ENCODE results near the gene MOK.

DNA sequence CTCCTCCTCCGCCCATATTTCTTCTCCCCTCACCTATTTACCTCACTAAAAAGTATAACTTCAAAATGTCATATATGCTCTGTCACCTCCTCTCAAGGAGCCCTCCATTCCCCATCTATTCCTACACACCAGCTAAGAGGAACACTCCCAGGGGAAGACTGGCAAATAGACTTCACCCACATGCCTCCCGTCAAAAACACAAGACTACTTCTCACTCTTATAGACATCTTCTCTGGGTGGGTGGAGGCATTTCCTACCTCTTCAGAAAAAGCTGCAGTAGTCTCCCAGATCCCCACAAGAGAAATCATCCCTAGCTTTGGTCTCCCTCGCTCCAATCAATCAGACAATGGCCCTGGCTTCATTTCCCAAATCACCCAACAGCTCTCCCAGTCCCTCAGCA is 66.2 kb downstream of the MOK start:
- TF ChIP-seq GABPB1 (CRISPR knock-in tag; IDR thresholded peaks at IDR 0.05) (no peak), NR3C1 (CRISPR knock-in tag; conservative IDR thresholded peaks at IDR 0.05; ENCODE audit: low read depth) (no peak), NFE2L1 (CRISPR knock-in tag; IDR thresholded peaks at IDR 0.05) (no peak), CREB1 (CRISPR knock-in tag; IDR thresholded peaks at IDR 0.05) (no peak)
- TF ChIP-seq, protein P1, sequence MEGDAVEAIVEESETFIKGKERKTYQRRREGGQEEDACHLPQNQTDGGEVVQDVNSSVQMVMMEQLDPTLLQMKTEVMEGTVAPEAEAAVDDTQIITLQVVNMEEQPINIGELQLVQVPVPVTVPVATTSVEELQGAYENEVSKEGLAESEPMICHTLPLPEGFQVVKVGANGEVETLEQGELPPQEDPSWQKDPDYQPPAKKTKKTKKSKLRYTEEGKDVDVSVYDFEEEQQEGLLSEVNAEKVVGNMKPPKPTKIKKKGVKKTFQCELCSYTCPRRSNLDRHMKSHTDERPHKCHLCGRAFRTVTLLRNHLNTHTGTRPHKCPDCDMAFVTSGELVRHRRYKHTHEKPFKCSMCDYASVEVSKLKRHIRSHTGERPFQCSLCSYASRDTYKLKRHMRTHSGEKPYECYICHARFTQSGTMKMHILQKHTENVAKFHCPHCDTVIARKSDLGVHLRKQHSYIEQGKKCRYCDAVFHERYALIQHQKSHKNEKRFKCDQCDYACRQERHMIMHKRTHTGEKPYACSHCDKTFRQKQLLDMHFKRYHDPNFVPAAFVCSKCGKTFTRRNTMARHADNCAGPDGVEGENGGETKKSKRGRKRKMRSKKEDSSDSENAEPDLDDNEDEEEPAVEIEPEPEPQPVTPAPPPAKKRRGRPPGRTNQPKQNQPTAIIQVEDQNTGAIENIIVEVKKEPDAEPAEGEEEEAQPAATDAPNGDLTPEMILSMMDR (IDR thresholded peaks at IDR 0.05): no peak
- TF ChIP-seq, protein P2, sequence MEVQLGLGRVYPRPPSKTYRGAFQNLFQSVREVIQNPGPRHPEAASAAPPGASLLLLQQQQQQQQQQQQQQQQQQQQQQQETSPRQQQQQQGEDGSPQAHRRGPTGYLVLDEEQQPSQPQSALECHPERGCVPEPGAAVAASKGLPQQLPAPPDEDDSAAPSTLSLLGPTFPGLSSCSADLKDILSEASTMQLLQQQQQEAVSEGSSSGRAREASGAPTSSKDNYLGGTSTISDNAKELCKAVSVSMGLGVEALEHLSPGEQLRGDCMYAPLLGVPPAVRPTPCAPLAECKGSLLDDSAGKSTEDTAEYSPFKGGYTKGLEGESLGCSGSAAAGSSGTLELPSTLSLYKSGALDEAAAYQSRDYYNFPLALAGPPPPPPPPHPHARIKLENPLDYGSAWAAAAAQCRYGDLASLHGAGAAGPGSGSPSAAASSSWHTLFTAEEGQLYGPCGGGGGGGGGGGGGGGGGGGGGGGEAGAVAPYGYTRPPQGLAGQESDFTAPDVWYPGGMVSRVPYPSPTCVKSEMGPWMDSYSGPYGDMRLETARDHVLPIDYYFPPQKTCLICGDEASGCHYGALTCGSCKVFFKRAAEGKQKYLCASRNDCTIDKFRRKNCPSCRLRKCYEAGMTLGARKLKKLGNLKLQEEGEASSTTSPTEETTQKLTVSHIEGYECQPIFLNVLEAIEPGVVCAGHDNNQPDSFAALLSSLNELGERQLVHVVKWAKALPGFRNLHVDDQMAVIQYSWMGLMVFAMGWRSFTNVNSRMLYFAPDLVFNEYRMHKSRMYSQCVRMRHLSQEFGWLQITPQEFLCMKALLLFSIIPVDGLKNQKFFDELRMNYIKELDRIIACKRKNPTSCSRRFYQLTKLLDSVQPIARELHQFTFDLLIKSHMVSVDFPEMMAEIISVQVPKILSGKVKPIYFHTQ (CRISPR knock-in tag; IDR thresholded peaks at IDR 0.05): no peak

Measured in WTC11 (cell line).